ENCODE data around the gene NCCRP1.

Gene NCCRP1

DNA sequence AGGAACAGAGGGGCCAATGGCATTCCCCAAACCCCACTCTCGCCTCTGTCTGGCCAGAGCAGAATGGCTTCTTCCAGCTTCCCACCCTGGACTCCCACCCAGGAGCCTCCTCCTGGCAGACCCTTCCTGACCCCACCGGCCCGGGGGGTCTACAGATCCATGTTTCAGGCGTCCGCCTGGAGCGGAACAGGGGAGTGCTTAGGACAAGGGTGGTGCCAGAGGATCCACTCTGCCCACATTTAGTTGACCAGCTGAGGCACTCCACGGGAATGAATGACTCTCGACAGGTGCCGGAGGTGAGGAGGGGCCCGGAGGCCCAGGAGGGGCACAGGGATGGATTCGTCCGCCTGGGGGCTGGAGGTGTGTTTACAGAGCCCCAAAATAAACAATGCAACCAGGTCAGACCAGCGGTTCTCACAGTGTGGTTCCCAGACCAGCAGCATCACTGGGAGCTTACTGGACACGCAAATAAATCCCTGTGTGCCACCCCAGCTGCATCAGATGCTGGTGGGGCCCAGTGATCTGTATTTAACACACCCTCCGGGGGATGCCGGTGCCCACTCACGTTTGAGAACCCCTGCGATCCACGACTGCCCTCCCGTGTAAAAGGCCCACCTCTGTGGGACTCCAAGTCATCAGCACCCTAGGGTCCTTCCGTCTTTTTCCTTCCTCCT, 15.1 kb upstream of the NCCRP1 start:
- DNase-seq: no peak

DNA sequence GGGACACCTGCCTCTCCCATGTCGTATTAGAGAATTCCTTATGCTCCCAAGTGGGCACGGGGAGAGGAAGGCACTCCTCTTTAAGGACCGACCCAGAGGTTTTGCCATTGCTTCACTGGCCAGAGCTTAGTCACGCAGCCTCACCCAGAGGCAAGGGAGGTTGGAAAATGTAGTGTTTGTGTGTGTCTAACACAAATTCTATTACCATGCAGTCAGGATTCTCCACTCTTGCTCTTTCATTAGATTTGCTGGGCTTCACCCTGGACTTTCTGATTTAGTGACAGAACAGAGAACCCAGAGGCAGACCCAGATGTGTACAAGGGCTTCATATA, 14.6 kb upstream of the NCCRP1 start:
- DNase-seq: no peak

DNA sequence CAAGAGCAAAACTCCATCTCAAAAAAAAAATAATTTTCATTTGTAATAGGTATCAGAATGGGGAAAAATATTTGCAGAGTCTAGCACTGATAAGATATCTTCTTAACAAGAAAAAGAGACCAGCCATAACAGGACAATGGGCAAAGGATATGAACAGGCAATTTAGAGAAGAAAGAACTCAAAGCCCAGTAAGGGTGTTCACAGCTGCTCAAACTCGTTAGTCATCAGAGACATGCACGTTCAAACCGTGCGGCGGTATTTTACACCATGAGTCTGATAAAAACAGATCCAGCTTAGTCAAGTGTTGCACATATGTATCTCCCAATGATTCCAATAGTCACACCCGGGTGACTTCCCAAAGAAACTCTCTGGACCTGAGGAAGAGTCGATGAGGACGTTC, 13.7 kb upstream of the NCCRP1 start:
- no peak for DNase-seq

DNA sequence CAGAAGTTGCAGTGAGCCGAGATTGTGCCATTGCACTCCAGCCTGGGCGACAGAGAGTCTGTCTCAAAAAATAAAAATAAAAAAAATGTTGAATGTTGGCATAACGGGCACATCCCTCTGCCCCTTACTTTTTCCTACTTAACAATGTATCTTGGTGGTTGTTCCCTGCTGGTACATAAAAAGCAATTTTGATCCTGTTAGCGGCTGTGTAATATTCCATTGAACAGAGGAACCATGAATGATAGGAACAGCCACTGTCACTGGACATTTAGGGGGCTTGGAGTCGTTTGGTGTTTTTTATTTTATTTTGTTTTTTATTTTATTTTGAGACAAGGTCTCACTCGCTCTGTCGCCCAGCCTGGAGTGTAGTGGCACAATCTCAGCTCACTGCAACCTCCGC, 10.4 kb upstream of the NCCRP1 start:
- no peak for DNase-seq

DNA sequence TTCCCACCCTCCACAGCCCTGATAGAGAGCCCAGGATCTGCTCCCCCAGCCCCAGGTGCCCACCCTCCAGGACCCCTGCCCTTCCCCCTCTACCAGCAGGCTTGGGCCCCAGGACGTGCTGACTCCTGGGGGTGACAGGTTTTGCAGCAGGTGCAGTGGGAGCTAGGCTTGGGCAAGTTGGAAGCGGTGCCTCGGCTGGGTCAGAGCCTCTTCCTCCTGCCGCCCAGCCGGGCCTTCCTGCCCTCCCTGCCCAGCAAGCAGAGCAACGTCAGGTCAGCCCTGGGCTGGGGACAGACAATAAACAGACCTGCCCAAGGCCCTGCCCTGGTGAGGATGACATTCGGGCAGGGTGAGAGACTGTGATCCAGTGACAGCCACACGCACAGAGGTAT, 9.2 kb upstream of the NCCRP1 start:
- no peak for DNase-seq

DNA sequence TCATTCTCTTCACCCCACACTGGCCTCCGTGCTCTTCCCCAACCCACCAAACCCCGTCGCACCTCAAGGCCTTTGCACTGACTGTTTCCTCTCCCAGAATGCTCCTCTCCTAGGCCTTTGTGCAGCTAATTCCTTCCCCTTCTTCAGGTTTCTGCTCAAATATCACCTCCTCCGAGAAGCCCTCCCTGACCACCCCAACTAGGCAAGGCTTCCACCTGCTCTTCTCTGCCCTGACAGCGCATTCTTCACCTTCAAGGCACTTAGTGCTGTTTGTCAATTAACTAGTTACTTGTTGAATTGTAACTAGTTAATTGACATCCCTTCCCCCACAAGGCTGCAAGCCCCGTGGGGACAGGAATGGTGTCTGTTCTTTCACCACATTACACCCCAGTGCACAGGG, 7.8 kb upstream of the NCCRP1 start:
- DNase-seq: no peak

DNA sequence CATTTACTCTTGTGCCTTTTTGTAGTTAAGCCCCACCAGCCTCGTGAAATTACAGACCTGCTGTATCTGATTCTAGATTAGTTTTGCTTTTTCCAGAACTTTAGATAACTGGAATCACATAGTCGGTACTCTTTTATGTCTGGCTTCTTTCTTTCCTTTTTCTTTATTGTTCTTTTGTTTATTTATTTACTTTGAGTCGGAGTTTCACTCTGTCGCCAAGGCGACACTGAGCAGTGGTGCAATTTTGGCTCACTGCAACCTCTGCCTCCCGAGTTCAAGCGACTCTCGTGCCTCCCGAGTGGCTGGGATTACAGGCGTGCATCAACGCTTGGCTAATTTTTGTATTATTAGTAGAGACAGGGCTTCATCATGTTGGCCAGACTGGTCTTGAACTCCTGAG, 6.0 kb upstream of the NCCRP1 start:
- DNase-seq: no peak

DNA sequence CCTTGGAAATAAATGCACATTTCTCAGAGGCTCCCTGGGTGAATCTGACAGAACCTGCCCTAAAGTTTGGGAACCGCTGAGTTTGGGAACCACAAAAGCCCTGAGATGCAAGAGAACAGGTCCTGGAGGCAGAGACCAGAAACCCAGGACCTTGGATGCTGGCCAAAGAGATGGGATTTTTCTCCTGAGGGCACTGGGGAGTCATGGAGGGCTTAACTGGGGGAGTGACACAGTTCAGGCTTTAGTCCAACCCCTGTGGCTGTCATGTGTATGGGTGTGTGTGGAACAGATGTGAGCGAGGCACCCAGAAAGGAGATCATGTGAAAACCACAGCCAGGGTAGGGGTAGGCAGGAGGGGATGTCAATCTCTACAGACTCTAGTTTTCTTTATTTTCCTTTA, 3.9 kb upstream of the NCCRP1 start:
- DNase-seq: no peak

DNA sequence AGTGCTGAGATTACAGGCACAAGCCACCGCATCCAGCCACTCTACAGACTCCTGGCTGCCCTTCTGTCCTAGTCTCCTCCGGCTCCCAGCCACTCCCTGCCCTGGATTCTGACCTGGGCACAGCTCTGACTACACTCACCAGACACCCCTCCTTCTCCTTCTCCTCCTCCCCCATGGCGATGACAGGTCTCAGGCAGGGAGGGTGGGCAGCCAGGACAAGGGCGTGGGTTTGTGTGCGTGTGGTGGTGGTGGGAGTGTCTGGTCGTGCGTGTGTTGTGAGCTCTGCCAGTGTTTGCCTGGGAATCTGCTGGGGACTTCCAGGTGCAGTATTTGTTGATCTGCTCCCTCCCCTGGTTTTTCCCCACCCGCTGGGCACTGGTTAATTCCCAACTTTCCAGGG, 3.0 kb upstream of the NCCRP1 start:
- DNase-seq: no peak

DNA sequence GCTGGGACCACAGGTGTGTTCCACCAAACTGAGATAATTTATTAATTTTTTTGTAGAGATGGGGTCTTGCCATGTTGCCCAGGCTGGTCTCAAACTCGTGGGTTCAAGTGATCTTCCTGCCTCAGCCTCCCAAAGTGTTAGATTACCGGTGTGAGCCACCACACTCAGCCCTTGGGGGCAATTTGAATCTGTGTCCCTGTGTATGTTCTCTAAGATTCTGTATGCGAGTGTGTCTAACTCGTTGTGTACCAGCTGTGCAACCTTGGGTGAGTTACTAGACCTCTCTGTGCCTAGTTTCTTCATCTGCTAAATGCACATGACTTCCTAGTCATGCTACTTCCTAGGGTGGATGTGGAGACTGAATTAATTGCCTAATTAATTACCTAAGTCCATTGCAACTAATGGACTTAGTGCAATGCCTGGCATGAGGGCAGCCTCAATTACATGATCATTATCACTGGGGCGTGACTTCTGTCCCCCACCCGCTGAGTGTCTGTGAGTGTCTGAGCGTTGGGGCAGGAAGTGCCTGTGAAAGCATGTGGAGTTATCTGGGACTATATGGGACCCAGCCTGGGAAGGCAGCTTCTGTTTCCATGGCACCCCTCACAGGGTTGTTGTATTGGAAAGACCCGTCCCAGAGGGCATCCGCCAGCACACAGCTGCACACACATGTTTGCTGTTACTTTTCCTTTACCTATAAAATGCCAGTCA, 1.8 kb upstream of the NCCRP1 start:
- DNase-seq: no peak

DNA sequence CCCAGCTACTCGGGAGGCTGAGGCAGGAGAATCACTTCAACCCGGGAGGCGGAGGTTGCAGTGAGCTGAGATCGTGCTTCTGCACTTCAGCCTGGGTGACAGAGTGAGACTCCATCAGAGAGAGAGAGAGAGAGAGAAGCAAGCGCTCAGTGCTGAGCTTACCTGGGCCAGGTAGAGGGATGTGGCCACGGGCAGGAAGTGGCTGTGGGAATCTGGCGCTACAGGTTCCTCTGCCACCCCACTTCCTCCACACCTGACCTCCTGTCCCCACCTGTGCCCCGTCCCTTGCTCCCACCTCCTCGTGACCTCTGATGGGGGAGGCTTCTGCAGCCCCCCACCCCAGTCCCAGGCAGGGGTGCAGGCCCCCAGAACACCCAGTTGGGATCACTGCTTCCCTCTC, 1.0 kb upstream of the NCCRP1 start:
- no peak for DNase-seq

DNA sequence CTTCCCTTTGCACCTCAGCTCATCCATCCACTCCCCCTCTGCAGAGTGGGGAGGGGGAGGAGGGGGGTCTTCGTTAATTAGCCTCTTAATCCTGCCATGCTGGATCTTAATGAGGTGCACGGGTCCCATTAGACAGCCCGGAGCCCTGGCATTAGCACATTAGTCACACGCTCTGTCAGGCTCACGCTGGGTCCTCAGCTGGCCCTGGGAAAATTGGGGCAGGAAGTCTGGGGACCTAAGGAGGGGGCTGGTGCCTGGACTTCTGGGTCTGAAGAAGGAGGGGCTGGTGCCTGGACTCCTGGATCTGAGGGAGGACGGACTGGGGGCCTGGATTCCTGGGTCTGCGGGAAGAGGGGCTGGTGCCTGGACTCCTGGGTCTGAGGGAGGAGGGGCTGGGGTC, 444 bp upstream of the NCCRP1 start:
- no peak for DNase-seq

DNA sequence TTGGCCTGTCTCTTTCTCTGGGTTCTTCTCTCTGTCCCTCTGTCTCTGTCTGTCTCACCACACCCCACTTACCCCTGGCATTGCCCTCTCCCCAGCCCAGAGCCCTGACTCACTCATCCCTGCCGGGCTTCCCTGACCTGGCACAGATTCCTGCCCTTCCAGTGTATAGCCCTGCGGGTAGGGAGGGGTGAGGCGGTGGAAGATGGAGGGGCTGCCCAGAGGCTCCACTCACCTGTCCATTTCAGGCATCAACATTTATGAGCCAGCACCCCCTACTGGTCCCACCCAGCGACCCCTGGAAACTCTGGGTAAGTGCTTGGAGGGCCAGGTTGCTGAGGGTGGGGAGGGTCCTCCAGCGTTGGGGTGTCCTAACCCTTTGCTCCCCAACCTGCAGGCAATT, 1.0 kb downstream of the NCCRP1 start:
- no peak for DNase-seq

DNA sequence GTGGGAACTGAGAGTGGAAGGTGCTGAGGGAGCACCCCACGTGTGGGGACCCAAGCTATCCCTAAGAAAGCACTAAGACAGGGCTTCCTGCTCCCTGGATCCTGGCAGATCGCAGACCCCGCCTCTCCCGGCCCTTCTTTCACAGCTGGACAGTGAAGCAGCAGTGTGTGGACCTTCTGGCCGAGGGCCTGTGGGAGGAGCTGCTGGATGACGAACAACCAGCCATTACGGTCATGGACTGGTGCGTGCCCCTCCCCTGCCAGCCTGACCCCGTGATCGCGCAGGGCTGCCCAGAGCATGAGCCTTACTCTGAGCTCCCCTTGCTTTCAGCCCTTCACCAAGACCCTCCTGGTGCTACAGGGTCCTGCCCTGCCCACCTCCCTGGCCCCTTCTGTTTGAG, 2.3 kb downstream of the NCCRP1 start:
- no peak for DNase-seq

DNA sequence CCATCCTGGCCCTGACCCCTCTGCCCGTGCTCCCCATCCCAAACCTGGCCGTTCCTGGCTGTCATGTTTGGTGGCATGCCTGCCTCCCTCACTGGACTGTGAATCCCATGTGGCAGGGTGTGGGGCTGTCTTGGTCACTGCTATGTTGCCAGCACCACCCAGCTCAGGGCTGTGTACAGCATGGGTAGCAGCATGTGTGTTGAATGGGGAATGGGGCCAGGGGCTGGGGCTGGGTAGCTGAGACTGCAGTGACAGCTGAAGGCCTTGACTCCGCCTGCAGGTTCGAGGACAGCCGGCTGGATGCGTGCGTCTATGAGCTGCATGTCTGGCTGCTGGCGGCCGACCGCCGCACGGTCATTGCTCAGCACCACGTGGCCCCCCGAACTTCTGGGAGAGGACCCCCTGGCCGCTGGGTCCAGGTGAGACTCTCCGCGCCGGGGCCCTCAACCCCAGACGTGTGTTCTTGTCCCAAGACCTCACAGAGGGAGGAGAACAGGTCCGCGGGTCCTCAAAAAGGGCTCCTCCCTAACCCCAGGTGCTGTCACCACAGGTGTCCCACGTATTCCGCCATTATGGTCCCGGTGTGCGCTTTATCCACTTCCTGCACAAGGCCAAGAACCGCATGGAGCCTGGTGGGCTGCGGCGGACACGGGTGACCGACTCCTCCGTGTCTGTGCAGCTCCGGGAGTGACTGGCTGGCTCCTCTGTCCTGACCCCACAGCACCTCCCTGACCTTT, 3.5 kb downstream of the NCCRP1 start:
- no peak for DNase-seq

DNA sequence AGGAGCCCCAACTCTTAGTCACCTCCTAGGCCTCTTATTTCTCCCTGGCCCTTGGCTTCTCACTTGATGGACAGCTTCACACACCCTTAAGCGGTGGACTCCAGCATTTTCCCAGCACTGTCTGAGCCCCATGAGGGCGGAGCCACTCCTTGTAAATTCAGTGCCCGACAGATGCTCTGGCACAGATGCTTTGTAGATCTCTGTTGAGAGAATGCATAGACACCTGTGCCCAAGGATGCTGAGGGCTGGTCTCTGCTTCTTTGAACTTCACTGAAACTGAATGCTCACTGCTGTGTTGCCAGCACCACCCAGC, 4.0 kb downstream of the NCCRP1 start:
- DNase-seq: no peak

DNA sequence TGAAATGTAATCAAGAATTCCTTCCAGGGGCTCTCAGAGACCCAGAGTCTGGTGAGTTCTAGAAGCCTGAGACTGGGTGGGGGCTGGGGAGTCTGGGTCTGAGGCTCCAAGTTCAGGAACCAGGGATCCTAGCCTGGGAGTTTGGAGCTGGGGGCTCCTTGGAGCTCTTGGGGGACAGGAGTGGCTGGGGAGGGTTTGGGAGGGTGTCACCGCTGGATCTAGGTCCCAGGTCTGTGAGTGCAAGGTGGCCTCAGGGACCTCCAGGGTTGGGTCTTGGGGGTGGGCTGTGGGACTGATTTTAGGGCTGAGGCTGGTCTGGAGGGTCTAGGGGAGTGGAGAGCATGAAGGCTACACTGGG, 6.2 kb downstream of the NCCRP1 start:
- no peak for DNase-seq

DNA sequence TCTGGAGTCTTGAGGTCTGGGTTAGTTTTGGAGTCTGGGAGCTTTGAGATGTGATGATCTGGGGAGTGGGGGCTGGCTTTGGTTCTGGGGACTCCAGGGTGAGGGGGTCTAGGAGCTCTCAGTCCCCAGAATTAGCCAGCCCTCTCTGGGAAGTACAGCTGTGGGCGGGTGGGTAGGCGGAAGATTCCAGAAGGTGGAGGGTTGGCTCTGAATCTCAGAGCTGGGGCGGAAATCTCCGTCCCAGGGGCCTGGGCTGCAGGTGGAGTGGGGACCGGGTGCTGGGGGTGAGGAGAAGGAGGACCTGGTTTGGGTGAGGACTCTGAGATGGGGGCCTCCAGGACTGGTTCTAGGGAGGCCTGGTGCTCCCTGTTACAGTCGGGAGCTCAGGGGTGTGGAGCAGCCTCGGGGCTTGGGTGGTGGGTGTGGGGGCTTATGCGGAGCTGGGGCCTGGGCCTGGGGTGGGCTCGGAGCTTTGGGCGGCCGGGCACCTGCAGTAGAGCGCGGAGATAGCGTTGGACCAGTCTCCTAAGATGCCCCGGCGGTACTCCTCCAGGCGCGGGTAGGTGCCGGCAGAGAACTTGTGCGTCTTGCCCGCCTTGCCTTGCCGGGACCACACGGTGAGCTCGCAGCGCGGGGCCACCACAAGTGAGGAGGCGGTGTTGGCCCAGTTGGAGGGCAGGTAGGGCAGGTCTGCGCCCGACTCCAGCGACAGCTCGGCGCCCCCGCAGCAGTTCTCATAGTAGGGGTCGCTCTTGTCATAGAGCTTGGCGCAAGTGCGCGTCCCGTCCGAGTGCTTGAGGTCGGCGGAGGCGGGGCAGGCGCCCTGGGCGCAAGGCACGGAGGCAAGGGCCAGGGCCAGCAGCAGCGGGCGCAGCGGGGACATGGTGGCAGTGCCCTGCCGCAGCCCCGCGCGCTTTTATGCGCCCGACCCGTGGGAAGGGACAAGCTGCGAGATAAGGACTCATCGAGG, 6.9 kb downstream of the NCCRP1 start, which contains the start of gene SYCN:
TSS of gene SYCN (minus strand) at position 892 of the 970 bp plus-strand sequence. CDS start at position 883, 9 bp downstream.
- DNase-seq: no peak

DNA sequence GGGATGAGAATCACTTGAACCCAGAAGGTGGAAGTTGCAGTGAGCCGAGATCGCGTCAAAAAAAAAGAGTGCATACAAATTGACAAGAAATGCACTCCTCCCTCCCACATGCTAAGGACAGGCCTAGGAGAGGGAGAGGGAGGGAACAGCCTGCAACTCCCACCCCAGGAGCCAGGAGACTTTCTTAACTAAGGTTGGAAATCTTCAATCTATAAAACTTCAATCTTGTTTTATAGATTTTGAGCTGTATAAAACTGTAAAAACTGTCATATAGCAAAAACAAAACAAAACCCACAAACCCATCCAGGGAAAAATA, 8.6 kb downstream of the NCCRP1 start:
- no peak for DNase-seq

DNA sequence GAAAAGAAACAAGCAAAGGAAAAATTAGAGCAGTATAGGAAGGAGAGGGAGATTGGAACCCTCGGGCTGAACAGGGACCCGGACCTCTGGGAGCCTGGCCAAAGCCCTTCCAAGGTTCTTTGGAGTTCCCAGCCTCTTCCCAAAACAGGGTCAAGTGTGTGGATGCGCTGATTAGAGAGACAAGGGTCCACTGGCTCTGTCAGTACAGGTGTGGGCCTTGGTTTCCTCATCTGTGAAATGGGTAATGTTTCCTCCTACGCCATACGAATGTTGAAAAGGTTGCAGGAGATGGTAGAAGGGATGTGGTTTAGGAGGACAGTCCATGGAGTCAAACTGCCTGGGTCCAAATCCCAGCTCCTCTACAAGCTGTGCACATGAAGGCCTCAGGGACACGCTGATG, 9.4 kb downstream of the NCCRP1 start:
- DNase-seq: no peak

DNA sequence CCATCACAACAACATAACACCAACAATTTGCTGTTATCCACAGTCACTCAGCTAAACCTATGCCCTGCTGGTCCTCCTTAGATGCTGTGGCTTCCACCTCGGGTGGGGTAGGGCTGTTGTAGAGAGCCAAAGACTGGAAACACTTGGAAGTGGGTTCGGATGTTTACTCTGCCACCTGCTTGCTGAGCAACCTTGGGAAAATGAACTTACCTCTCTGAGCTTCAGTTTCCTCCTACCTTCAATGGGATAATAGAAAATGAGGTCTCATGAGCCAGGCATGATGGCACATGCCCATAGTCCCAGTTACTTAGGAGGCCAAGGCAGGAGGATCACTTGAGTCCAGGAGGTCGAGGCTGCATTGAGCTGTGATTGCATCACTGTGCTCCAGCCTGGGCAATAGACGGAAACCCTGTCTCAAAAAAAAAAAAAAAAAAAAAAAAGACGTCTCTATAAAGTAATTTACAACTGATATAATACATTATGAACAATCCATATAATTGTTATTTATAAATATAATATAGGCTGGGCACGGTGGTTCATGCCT, 10.6 kb downstream of the NCCRP1 start:
- no peak for DNase-seq

DNA sequence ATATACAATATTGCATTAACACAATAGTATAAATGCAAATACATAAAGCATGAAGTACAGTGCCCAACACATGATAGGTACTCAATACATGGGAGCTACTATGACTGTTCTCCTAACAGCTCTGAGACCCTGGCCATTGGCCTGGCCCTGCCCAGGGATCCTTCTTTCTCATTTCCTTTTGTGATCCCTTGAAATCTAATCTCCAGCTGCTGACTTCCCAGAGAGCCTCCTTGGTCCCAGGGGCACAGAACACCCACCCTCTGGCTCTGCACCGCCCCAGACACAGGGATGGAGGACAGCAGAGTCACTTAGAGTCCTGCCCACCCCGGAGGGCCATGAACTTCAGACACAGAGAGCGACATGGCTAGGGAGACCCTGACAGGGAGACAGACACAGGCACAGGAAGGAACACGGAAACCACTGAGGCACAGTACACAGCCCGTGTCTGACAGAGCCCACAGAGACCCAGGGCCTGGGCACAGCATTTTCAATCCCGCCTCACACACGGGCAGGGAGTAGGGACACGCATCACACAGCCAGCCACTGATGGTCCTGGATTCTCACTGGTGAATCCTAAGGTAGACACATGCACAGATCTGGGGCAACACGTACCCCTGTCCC, 11.5 kb downstream of the NCCRP1 start:
- DNase-seq: no peak

DNA sequence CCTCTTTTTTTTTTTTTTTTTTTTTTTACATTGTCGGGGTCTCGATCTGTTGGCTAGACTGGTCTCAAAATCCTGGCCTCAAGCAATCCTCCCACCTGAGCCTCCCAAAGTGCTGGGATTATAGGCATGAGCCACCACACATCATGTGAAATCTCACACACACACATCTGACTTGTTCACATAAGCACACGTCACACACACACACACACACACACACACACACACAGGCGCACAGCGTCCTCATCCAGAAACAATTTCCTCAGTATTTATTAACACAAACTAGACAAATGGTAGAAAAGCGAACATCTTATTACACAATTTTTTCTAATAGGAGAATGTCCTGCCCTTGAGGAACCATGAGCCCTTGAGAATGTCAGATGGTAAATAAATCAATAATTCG, 12.4 kb downstream of the NCCRP1 start:
- DNase-seq: no peak
